HG02642 (cell line): ENCODE measurements around the gene KRT4.

Source experiments
- ATAC-seq: cut with Tn5 transposase; IDR thresholded peaks from one replicate; pipeline ENCODE4 v1.9.1; 2021; ENCODE audit warnings: mild to moderate bottlenecking; ENCODE audit not compliant: unreplicated experiment, poor library complexity

KRT4 gene

DNA sequence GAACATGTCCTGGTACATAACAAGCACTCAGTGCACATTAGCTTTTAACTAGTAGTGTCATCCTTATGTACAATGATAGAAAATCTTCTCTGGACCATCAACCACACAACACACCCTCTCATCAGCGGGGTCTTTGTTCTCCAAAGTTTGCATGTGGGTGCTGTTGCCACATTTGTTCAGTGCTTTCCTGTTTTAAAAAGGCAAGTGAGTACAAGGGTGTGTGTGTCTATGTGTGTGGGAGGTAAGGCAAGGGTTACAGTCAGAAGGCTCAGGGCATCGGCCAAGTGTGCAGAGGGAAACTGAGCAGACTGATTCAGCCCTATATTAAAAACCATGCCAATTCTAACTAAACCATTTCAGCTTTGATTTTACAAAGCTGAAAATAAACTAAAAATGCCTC lies 54.7 kb downstream of the KRT4 start:
- ATAC-seq = no peak

DNA sequence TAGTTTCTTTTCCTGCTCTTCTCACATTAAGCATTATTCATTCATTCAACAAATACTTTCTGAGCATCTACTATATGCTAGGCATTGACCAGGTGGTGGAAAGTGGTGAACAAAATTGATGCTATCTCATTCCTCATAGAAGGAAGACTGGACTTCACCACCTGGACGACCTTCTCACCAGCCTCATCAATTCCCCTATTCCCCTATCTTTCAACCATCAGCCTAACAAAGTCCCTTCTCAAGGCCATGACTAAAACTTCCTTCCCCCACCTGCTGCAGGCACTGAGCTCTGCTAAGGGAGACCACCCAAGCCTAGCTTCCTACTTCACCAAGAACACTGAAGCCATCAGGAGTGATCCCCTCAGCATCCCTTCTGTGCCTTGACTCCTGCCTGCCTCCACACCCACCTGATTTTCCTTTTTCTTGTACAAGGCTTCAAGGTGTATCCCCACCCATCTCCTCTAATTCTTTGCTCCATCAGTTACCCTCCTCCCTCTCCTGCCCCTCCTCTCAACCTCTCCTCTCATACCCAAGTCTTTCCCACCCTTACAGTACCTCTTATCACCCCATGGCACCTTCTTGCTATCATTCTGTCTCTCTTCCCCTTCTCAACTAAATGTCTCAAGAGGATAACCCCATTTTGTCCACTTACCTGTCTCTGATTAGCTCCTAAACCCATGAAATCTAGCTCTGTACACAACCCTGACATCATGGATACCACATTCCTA lies 56.3 kb downstream of the KRT4 start:
- no peak for ATAC-seq
